Hepatocyte (in vitro differentiated cells): ENCODE results near the gene RAET1E. TPM values are rescaled to one million over a fixed set of nuclear protein-coding genes. Genes with fewer than 3 reads are reported as not detected.
"Not testable (repeated sequence)": the region's sequence is repeated elsewhere in the genome, so short reads cannot be mapped to it uniquely, and the experiment has no call there.

Experiments
- DNase-seq: peaks from one replicate; pipeline ENCODE4 v3.0.0-alpha.2; 2016; ENCODE audit warnings: low spot score
- H2AFZ ChIP-seq: fragments of 200-600 bp; sonication (generic); 2 replicates; pipeline ENCODE4 v1.6.0; 2016; ENCODE audit warnings: antibody characterized with exemption, mild to moderate bottlenecking
- H3K27ac ChIP-seq: fragments of 200-600 bp; sonication (generic); 2 replicates; pipeline ENCODE4 v1.5.1; 2016; ENCODE audit warnings: mild to moderate bottlenecking
- H3K27me3 ChIP-seq: fragments of 200-600 bp; sonication (generic); 2 replicates; pipeline ENCODE4 v1.6.1; 2016
- H3K36me3 ChIP-seq: fragments of 200-600 bp; sonication (generic); replicated peaks from 2 replicates; pipeline ENCODE4 v1.5.1; 2016; ENCODE audit warnings: low read depth; ENCODE audit not compliant: insufficient read depth
- H3K4me1 ChIP-seq: fragments of 200-600 bp; sonication (generic); 2 replicates; pipeline ENCODE4 v1.5.1; 2016; ENCODE audit warnings: mild to moderate bottlenecking, moderate library complexity; ENCODE audit not compliant: insufficient read depth
- H3K4me2 ChIP-seq: fragments of 200-600 bp; sonication (generic); 2 replicates; pipeline ENCODE4 v1.6.0; 2016
- H3K4me3 ChIP-seq: fragments of 200-600 bp; sonication (generic); 2 replicates; pipeline ENCODE4 v1.5.1; 2016; ENCODE audit warnings: mild to moderate bottlenecking
- H3K79me2 ChIP-seq: fragments of 200-600 bp; sonication (generic); 2 replicates; pipeline ENCODE4 v1.6.0; 2017; ENCODE audit warnings: mild to moderate bottlenecking
- H3K9me2 ChIP-seq: fragments of 200-600 bp; sonication (generic); replicated peaks from 2 replicates; pipeline ENCODE4 v1.6.0; 2017; ENCODE audit warnings: mild to moderate bottlenecking; ENCODE audit not compliant: insufficient read depth
- H3K9me3 ChIP-seq: fragments of 200-600 bp; sonication (generic); 2 replicates; pipeline ENCODE4 v1.5.1; 2016; ENCODE audit warnings: low read depth, mild to moderate bottlenecking
- H4K20me1 ChIP-seq: fragments of 200-600 bp; sonication (generic); 2 replicates; pipeline ENCODE4 v1.6.0; 2016; ENCODE audit warnings: mild to moderate bottlenecking; ENCODE audit not compliant: insufficient read depth, poor library complexity, severe bottlenecking
- EZH2 ChIP-seq: fragments of 200-600 bp; sonication (generic); IDR thresholded peaks from 2 replicates; pipeline ENCODE4 v1.6.1; 2016; ENCODE audit warnings: antibody characterized with exemption, mild to moderate bottlenecking, borderline replicate concordance
- EZH2phosphoT487 ChIP-seq: fragments of 200-600 bp; sonication (generic); IDR thresholded peaks from one replicate; pipeline ENCODE4 v1.6.1; 2018; ENCODE audit warnings: antibody characterized with exemption, mild to moderate bottlenecking, low read depth, moderate library complexity; ENCODE audit not compliant: unreplicated experiment, severe bottlenecking
- WGBS: methylation state at CpG from one replicate; pipeline ENCODE4 v1.1.6; 2016; ENCODE audit warnings: low lambda C conversion rate; ENCODE audit errors: missing lambda C conversion rate; 5-methylcytosine and 5-hydroxymethylcytosine counted together
- polyA plus RNA-seq: library from polyadenylated mRNA; unstranded; fragments of >200 nt; fragmentation: Nextera tagmentation; extraction: Ambion mirVana; gene quantifications from 2 replicates; pipeline ENCODE4 v1.2.1, GENCODE V29; 2016
- total RNA-seq: library from RNA; depleted of rRNA; stranded (reverse); fragments of >200 nt; gene quantifications from 2 replicates; pipeline ENCODE4 v1.2.3, GENCODE V29; 2014
- TF ChIP-seq, protein P1 (sequence below): fragments of 200-600 bp; sonication (generic); IDR thresholded peaks from 2 replicates; pipeline ENCODE4 v1.5.1; 2016; ENCODE audit warnings: antibody characterized with exemption, mild to moderate bottlenecking; ENCODE audit not compliant: poor library complexity

RAET1E gene
- total and polyA plus RNA-seq, 2 experiments from 2014 or later: not detected

- DNase-seq: no peak
- H3K27me3 ChIP-seq: peaks cover 69% of the 10 kb centered on the region
- H3K9me3 ChIP-seq: no peaks in the 10 kb centered on the region
- no peaks in the 10 kb centered on the region for H3K4me1 ChIP-seq
- no peaks in the 10 kb centered on the region for H3K36me3 ChIP-seq
- H2AFZ ChIP-seq: no peak overlapping the region
- no peak overlapping the region for H3K4me3 ChIP-seq
- TF ChIP-seq EZH2phosphoT487 (no peak), EZH2 (no peak)
- TF ChIP-seq, protein P1, sequence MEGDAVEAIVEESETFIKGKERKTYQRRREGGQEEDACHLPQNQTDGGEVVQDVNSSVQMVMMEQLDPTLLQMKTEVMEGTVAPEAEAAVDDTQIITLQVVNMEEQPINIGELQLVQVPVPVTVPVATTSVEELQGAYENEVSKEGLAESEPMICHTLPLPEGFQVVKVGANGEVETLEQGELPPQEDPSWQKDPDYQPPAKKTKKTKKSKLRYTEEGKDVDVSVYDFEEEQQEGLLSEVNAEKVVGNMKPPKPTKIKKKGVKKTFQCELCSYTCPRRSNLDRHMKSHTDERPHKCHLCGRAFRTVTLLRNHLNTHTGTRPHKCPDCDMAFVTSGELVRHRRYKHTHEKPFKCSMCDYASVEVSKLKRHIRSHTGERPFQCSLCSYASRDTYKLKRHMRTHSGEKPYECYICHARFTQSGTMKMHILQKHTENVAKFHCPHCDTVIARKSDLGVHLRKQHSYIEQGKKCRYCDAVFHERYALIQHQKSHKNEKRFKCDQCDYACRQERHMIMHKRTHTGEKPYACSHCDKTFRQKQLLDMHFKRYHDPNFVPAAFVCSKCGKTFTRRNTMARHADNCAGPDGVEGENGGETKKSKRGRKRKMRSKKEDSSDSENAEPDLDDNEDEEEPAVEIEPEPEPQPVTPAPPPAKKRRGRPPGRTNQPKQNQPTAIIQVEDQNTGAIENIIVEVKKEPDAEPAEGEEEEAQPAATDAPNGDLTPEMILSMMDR: no peak
- H3K79me2 ChIP-seq: no peaks in the 10 kb centered on the region
- no peaks in the 10 kb centered on the region for H3K9me2 ChIP-seq
- H3K27ac ChIP-seq: no peak overlapping the region
- H3K4me2 ChIP-seq: no peak overlapping the region
- H4K20me1 ChIP-seq: no peaks in the 10 kb centered on the region
- WGBS: 72% methylated on average over 6 of the region's 6 CpGs
Measured at GRCh38 chr6:149931501-149931900, 33.6 kb upstream of the RAET1E start.

DNA sequence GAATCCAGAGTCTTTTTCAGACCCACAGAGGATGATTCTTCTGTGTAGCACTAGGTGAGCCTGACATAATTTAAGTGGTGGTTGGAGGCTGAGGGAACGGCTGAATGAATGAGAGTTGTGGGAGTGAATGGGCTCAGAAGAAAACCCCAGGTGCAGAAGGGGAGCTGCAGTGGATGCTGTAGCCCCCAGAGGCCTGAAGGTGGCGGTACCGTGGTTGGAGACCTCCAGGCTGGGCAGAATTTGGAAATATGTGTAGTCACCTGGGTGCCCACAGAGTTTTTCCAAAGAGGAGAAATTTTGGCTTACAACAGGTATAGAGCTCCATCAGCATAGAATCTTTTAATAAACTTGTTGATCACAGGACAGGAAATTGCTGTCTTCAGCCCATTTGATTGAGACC is 31.5 kb upstream of the RAET1E start:
- no peak overlapping the region for H3K27ac ChIP-seq
- no peak overlapping the region for H3K4me2 ChIP-seq
- H4K20me1 ChIP-seq: no peaks in the 10 kb centered on the region
- no peaks in the 10 kb centered on the region for H3K79me2 ChIP-seq
- no peaks in the 10 kb centered on the region for H3K9me3 ChIP-seq
- H3K36me3 ChIP-seq: no peaks in the 10 kb centered on the region
- H3K9me2 ChIP-seq: no peaks in the 10 kb centered on the region
- no peak overlapping the region for H2AFZ ChIP-seq
- 7% methylated on average over 3 of the region's 3 CpGs for WGBS
- no peaks in the 10 kb centered on the region for H3K4me1 ChIP-seq
- TF ChIP-seq EZH2phosphoT487 (no peak), EZH2 (no peak)
- TF ChIP-seq, protein P1: no peak
- peaks cover 60% of the 10 kb centered on the region for H3K27me3 ChIP-seq
- no peak overlapping the region for H3K4me3 ChIP-seq
- DNase-seq: no peak

GRCh38 chr6:149927025-149927424 is 29.1 kb upstream of the RAET1E start:
- not testable (repeated sequence) for H3K4me2 ChIP-seq, H3K4me3 ChIP-seq

DNA sequence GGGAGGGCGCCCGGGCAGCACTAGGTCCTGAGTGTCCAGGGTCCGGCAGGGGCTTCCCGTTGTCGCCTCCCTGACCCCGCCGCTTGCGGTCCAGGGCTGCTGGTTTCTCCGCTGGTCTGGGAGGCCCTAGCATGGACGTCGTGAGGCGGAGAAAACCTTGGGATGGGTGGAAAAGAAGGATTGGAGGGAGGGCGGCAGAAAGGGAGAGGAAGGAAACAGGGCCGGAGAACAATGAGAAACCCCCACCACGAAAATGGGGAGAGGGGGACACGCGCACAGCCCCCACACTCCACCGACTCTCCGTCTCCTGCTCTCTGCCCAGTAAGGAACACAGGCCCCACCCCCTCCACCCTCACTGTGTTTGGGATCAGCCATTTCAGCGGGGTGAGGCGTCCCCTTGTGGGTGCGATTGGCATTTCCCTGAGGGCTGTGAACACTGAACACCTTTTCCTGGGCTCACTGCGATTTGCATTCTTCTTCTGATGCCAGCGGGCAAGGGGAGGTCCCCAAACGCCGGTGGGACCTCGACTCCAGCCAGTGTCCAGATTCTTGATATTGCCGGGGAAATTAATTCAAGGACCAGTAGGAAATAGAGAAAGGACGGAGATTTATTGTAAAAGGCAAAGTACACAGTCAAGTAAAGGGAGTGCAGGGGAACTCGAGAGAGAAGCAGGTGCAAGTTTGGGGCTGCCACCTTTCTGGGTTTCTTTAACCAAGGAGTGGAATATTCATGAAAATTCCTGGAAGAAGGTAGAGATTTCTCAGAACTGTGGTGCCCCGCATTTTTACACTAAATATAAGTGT is 28.3 kb upstream of the RAET1E start:
- peaks cover 6% of the 10 kb centered on the region for H3K4me1 ChIP-seq
- H3K4me3 ChIP-seq: peak overlapping the region; percentile 49
- H3K27ac ChIP-seq: no peak overlapping the region
- H2AFZ ChIP-seq: peak overlapping the region; percentile 87
- DNase-seq: peak; percentile 92
- no peaks in the 10 kb centered on the region for H3K9me2 ChIP-seq
- H4K20me1 ChIP-seq: no peaks in the 10 kb centered on the region
- H3K36me3 ChIP-seq: no peaks in the 10 kb centered on the region
- WGBS: 6% methylated on average over 24 of the region's 31 CpGs
- H3K9me3 ChIP-seq: no peaks in the 10 kb centered on the region
- no peak for TF ChIP-seq EZH2
- TF ChIP-seq, protein P1: peak; percentile 94
- H3K79me2 ChIP-seq: no peaks in the 10 kb centered on the region
- peaks cover 59% of the 10 kb centered on the region for H3K27me3 ChIP-seq
- H3K4me2 ChIP-seq: peak overlapping the region; percentile 96

More at GRCh38 chr6:149927025-149927424, 29.1 kb upstream of the RAET1E start:
- WGBS: 92% methylated on average over 4 of the region's 4 CpGs
- not testable (repeated sequence) for H3K4me1 ChIP-seq, H4K20me1 ChIP-seq, H2AFZ ChIP-seq, H3K79me2 ChIP-seq, H3K9me3 ChIP-seq, H3K27ac ChIP-seq, DNase-seq, H3K36me3 ChIP-seq, H3K9me2 ChIP-seq
- peaks cover 59% of the 10 kb centered on the region for H3K27me3 ChIP-seq
